Large intestine (tissue), 3 donors: ENCODE data around the gene ARL4A. TPM values are rescaled to one million over a fixed set of nuclear protein-coding genes. Genes with fewer than 3 reads are reported as not detected.

Experiments
- DNase-seq, 2 donors: peaks; one replicate each; pipeline versions ENCODE4 v3.0.0 to v3.0.0-alpha.2; 2013
- H3K27ac ChIP-seq: one replicate; pipeline ENCODE4 v1.5.1; 2013; ENCODE audit warnings: low read length
- H3K27me3 ChIP-seq: 2 replicates; pipeline ENCODE4 v1.6.1; 2013; ENCODE audit warnings: low read length; ENCODE audit not compliant: control insufficient read depth, insufficient read depth
- H3K36me3 ChIP-seq: 2 replicates; pipeline ENCODE4 v1.6.1; 2013; ENCODE audit warnings: low read length; ENCODE audit not compliant: control insufficient read depth, insufficient read depth
- H3K4me1 ChIP-seq: one replicate; pipeline ENCODE4 v1.6.1; 2013; ENCODE audit warnings: low read length; ENCODE audit not compliant: control insufficient read depth, insufficient read depth
- H3K4me3 ChIP-seq: one replicate; pipeline ENCODE4 v1.5.1; 2013; ENCODE audit warnings: low read length
- H3K9me3 ChIP-seq: one replicate; pipeline ENCODE4 v1.6.1; 2013; ENCODE audit warnings: mild to moderate bottlenecking, low read depth, low read length, moderate library complexity; ENCODE audit not compliant: control insufficient read depth
- WGBS: methylation state at CpG from one replicate; pipeline ENCODE4 v1.1.5; 2013; ENCODE audit warnings: low lambda C conversion rate; ENCODE audit not compliant: insufficient coverage; 5-methylcytosine and 5-hydroxymethylcytosine counted together
- polyA plus RNA-seq: library from polyadenylated mRNA; unstranded; fragments of 120-200 nt; gene quantifications from one replicate; pipeline ENCODE4 v1.2.1, GENCODE V29; 2013

ARL4A gene
- polyA plus RNA-seq, 1 donor: 75.2 TPM

- no CpG with 5 or more reads among the region's 2 CpGs for WGBS
- H3K4me3 ChIP-seq: no peak overlapping the region
- no peaks in the 10 kb centered on the region for H3K27me3 ChIP-seq
- H3K27ac ChIP-seq: no peak overlapping the region
- no peaks in the 10 kb centered on the region for H3K9me3 ChIP-seq
- no peaks in the 10 kb centered on the region for H3K36me3 ChIP-seq
- H3K4me1 ChIP-seq: no peaks in the 10 kb centered on the region
- no peak for DNase-seq
These were observed 50.4 kb downstream of the ARL4A start for GRCh38 chr7:12737836-12738235.

GRCh38 chr7:12738665-12739064 lies 51.2 kb downstream of the ARL4A start:
- Histone ChIP-seq H3K27me3 (no peaks in the 10 kb centered on the region), H3K9me3 (no peaks in the 10 kb centered on the region), H3K27ac (no peak overlapping the region), H3K4me3 (no peak overlapping the region), H3K4me1 (no peaks in the 10 kb centered on the region), H3K36me3 (no peaks in the 10 kb centered on the region)
- 0% methylated on average over 1 of the region's 2 CpGs for WGBS
- no peak for DNase-seq

Other genes starting within 250 kb of the ARL4A start
- 4.3 TPM for gene SCIN, start 116.9 kb upstream of the ARL4A start, polyA plus RNA-seq